HG02759 (cell line): Measurements from ENCODE around the gene FIGLA.
"Not testable (repeated sequence)": the region's sequence is repeated elsewhere in the genome, so short reads cannot be mapped to it uniquely, and the experiment has no call there.

Experiments
- ATAC-seq: cut with Tn5 transposase; IDR thresholded peaks from one replicate; pipeline ENCODE4 v1.9.1; 2021; ENCODE audit warnings: mild to moderate bottlenecking, moderate library complexity; ENCODE audit not compliant: unreplicated experiment

FIGLA gene

GRCh38 chr2:70808983-70809958 lies 18.8 kb upstream of the FIGLA start:
- no peak for ATAC-seq

- no peak for ATAC-seq
These were observed 17.3 kb upstream of the FIGLA start for GRCh38 chr2:70807828-70808118.

GRCh38 chr2:70807102-70807827 lies 16.8 kb upstream of the FIGLA start:
- ATAC-seq, result no peak

GRCh38 chr2:70806620-70807019 lies 16.2 kb upstream of the FIGLA start:
- no peak for ATAC-seq

- no peak for ATAC-seq
These were observed 15.6 kb upstream of the FIGLA start for GRCh38 chr2:70806013-70806412.

GRCh38 chr2:70801607-70802263 lies 11.3 kb upstream of the FIGLA start:
- no peak for ATAC-seq

GRCh38 chr2:70799706-70800105 lies 9.3 kb upstream of the FIGLA start:
- no peak for ATAC-seq

- ATAC-seq, result not testable (repeated sequence)
These were observed 7.6 kb upstream of the FIGLA start for GRCh38 chr2:70797996-70798395.

- no peak for ATAC-seq
These were observed 7.1 kb upstream of the FIGLA start for GRCh38 chr2:70797506-70797905.

- ATAC-seq, result no peak
These were observed 5.8 kb upstream of the FIGLA start for GRCh38 chr2:70796262-70796661.

- ATAC-seq, result no peak
These were observed 4.9 kb upstream of the FIGLA start for GRCh38 chr2:70795164-70795995.

GRCh38 chr2:70793450-70793849 lies 3.0 kb upstream of the FIGLA start:
- ATAC-seq, result no peak

GRCh38 chr2:70789304-70790135 lies 923 bp downstream of the FIGLA start:
- ATAC-seq, result no peak

GRCh38 chr2:70785137-70785911 lies 5.1 kb downstream of the FIGLA start:
- ATAC-seq, result no peak

GRCh38 chr2:70784320-70784719 lies 6.1 kb downstream of the FIGLA start:
- no peak for ATAC-seq

GRCh38 chr2:70779911-70780545 lies 10.4 kb downstream of the FIGLA start:
- ATAC-seq, result no peak

- ATAC-seq, result no peak
These were observed 11.0 kb downstream of the FIGLA start for GRCh38 chr2:70779491-70779890.

- no peak for ATAC-seq
These were observed 11.8 kb downstream of the FIGLA start for GRCh38 chr2:70778676-70779075.

- ATAC-seq, result no peak
These were observed 13.0 kb downstream of the FIGLA start for GRCh38 chr2:70777450-70777849.
